Large intestine (tissue), 3 donors: Measurements from ENCODE around the gene IRGQ. TPM values are rescaled to one million over a fixed set of nuclear protein-coding genes. Genes with fewer than 3 reads are reported as not detected.
A peak's percentile ranks its signal among the peaks of the same experiment; 100 is the strongest.

ENCODE experiments used
- DNase-seq, 2 donors: peaks; one replicate each; pipeline versions ENCODE4 v3.0.0 to v3.0.0-alpha.2; 2013
- H3K27ac ChIP-seq: one replicate; pipeline ENCODE4 v1.5.1; 2013; ENCODE audit warnings: low read length
- H3K27me3 ChIP-seq: 2 replicates; pipeline ENCODE4 v1.6.1; 2013; ENCODE audit warnings: low read length; ENCODE audit not compliant: control insufficient read depth, insufficient read depth
- H3K36me3 ChIP-seq: 2 replicates; pipeline ENCODE4 v1.6.1; 2013; ENCODE audit warnings: low read length; ENCODE audit not compliant: control insufficient read depth, insufficient read depth
- H3K4me1 ChIP-seq: one replicate; pipeline ENCODE4 v1.6.1; 2013; ENCODE audit warnings: low read length; ENCODE audit not compliant: control insufficient read depth, insufficient read depth
- H3K4me3 ChIP-seq: one replicate; pipeline ENCODE4 v1.5.1; 2013; ENCODE audit warnings: low read length
- H3K9me3 ChIP-seq: one replicate; pipeline ENCODE4 v1.6.1; 2013; ENCODE audit warnings: mild to moderate bottlenecking, low read depth, low read length, moderate library complexity; ENCODE audit not compliant: control insufficient read depth
- WGBS: methylation state at CpG from one replicate; pipeline ENCODE4 v1.1.5; 2013; ENCODE audit warnings: low lambda C conversion rate; ENCODE audit not compliant: insufficient coverage; 5-methylcytosine and 5-hydroxymethylcytosine counted together
- polyA plus RNA-seq: library from polyadenylated mRNA; unstranded; fragments of 120-200 nt; gene quantifications from one replicate; pipeline ENCODE4 v1.2.1, GENCODE V29; 2013

The IRGQ gene
- polyA plus RNA-seq, 1 donor = 11.5 TPM

DNA sequence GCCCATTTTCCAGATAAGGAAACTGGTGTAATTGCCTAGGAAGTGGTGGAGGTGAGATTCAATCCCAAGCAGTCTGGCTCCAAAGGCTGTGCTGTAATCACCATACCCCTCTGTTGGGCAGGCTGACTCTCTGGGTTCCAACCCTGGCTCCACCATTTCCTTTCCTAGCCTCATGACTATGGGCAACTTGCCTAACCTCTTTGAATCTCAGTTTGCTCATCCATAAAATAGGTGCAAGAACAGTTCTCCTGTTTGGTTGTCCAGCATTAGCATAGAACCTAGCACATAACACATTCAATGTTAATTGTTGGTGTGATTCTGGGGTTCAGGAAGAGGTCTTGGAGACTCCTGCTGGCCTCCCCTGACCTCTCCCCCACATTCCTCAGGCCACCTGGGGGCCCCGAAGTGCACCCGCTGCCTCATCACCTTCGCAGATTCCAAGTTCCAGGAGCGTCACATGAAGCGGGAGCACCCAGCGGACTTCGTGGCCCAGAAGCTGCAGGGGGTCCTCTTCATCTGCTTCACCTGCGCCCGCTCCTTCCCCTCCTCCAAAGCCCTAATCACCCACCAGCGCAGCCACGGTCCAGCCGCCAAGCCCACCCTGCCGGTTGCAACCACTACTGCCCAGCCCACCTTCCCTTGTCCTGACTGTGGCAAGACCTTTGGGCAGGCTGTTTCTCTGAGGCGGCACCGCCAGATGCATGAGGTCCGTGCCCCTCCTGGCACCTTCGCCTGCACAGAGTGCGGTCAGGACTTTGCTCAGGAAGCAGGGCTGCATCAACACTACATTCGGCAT is 2.7 kb upstream of the IRGQ start:
- H3K4me3 ChIP-seq = no peak overlapping the region
- no peaks in the 10 kb centered on the region for H3K27me3 ChIP-seq
- no peak overlapping the region for H3K27ac ChIP-seq
- WGBS = no CpG with 5 or more reads among the region's 19 CpGs
- H3K4me1 ChIP-seq = peaks cover 22% of the 10 kb centered on the region
- no peak for DNase-seq
- no peaks in the 10 kb centered on the region for H3K9me3 ChIP-seq
- H3K36me3 ChIP-seq = peaks cover 26% of the 10 kb centered on the region

DNA sequence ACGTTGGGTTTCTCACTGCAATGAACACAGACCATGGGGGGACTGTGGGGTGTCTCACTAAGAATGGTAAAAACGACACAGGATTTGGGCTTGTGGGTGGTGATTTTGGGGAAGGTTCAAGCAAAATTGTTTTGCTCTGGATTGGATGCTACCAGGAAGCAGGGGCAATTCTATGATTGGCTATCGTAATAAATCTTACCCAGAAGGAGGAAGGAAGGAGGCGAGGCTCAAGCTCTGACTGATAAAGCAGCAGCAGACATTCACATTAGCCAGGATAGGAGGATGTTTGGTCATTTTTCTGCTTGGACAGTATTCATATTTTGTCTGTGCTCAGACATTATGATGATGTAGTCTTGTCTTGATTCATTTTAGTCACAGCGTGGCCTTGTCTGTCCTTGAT is 1.9 kb upstream of the IRGQ start:
- Histone ChIP-seq H3K4me3 (no peak overlapping the region), H3K4me1 (peaks cover 24% of the 10 kb centered on the region), H3K27me3 (no peaks in the 10 kb centered on the region), H3K36me3 (peaks cover 33% of the 10 kb centered on the region), H3K9me3 (peaks cover 2% of the 10 kb centered on the region), H3K27ac (no peak overlapping the region)
- DNase-seq = no peak
- 100% methylated on average over 1 of the region's 5 CpGs for WGBS

DNA sequence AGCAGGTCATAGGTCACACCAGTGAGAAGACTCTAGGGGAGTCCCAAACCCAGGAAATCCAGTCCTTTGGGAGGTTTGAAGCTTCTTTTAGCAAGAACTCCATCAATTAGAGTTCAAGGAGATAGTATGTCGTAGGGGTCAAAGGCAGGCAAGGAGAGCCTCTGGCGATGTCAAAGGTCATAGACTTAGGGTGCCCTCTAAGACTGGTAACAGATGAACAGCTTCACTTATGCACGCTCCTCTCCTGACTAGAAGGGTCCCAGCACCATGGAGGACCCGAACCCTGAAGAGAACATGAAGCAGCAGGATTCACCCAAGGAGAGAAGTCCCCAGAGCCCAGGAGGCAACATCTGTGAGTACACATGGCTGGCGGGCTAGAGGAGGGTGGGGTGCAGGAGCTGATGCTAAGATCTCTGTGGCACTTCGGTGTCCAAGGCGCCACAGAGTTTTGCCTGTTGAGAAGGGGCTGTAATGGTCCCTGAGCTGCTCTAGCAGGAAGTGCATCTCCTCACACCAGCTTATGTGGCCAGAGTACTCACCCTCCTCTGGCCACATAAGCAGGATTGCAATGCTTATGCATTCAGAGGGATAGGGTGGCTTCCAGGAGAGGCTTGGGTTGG is 1.0 kb upstream of the IRGQ start:
- no peak for DNase-seq
- H3K36me3 ChIP-seq = peaks cover 40% of the 10 kb centered on the region
- peak overlapping the region; percentile 67 for H3K4me3 ChIP-seq
- H3K27me3 ChIP-seq = no peaks in the 10 kb centered on the region
- WGBS = no CpG with 5 or more reads among the region's 7 CpGs
- peaks cover 24% of the 10 kb centered on the region for H3K4me1 ChIP-seq
- peak overlapping the region; percentile 89 for H3K27ac ChIP-seq
- H3K9me3 ChIP-seq = peaks cover 4% of the 10 kb centered on the region

DNA sequence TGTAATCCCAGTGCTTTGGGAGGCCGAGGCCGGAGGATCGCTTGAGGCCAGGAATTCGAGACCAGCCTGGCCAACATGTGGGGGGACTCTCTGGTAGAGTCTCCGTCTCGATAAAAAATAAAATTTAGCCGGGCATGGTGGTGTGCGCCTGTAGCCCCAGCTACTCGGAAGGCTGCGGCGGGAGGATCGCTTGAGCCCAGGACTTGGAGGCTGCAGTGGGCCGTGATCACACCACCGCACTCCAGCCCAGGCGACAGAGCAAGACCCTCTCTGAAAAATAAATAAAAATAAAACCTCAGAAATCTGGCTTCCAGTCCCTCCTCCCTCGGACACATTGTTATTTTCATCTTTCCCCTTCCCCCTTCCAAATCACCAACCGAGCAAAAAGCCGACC is 332 bp downstream of the IRGQ start:
- DNase-seq = no peak
- WGBS = no CpG with 5 or more reads among the region's 18 CpGs
- H3K4me1 ChIP-seq = peaks cover 24% of the 10 kb centered on the region
- peaks cover 37% of the 10 kb centered on the region for H3K36me3 ChIP-seq
- H3K9me3 ChIP-seq = peaks cover 4% of the 10 kb centered on the region
- peak overlapping the region; percentile 91 for H3K27ac ChIP-seq
- peak overlapping the region; percentile 74 for H3K4me3 ChIP-seq
- H3K27me3 ChIP-seq = no peaks in the 10 kb centered on the region

DNA sequence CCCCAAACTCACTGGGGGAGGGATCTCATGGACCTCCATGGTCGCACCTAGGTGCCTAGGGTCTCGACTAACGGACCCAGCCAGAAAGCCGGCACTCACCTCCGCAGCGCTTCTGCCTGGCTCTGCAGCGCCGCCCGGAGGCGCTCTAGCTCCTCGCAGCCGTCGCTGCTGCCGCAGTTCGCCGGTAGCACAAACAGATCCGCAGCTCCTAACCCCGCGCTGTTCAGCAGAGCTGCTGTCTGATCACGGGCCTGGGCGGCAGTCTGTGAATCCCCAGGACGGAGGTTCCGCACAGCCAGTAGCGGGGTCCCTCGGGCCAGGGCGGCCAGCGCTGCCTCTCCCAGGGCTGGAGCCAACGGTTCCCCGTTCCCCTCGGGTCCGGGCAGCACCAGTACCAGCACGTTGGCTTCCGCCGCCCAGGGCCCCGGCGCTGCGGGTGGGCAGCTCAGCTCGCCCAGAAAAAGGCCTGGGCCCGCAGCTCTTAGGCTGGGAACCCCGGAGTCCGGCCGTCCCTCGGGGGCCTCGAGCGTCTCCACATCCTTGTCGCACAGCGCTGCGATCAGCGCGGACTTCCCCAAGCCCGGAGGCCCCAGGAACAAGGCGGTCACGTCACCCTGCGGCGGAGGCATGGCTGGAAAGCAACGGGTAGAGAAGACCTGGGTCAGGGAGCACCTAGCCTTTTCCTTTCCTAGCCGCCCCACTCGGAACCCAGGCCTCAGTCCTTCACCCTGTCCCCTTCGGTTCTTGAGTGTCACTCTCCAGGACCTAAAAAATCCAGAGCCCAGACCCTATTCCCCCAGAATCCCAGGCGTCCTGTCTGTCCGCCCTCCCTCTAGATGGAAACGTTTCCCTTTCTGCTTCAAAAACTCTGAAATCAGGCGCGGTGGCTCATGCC is 977 bp downstream of the IRGQ start:
- Histone ChIP-seq H3K4me3 (peak overlapping the region; percentile 74), H3K9me3 (peaks cover 4% of the 10 kb centered on the region), H3K27ac (peak overlapping the region; percentile 91), H3K36me3 (peaks cover 39% of the 10 kb centered on the region), H3K4me1 (peaks cover 24% of the 10 kb centered on the region), H3K27me3 (no peaks in the 10 kb centered on the region)
- DNase-seq = peak; percentile 71 to 74
- no CpG with 5 or more reads among the region's 64 CpGs for WGBS

DNA sequence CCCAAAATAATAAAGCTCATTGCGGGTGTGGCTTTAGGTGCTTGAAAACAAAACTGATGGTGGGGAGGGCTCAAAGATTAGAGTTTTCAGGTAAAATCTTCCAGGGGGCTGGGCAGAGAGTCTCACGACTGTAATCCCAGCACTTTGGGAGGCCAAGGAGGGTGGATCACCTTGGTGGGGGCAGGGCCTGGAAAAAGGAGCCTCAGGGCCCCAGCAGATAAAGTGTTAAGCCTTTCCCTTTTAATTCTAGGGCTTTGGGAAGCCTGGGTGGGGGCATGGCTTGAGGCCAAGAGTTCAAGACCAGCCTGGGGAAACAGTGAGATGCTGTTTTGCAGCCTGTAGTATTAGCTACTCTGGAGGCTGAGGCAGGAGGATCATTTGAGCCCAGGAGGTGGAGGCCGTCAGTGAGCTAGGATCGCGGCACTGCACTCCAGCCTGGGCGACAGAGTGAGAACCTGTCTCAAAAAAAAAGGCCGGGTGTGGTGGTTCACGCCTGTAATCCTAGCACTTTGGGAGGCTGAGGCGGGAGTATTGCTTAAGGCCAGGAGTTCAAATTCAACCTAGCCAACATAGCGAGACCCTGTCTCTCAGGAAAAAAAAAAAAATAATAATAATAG is 1.7 kb downstream of the IRGQ start:
- no peak for DNase-seq
- Histone ChIP-seq H3K4me1 (peaks cover 24% of the 10 kb centered on the region), H3K9me3 (peaks cover 4% of the 10 kb centered on the region), H3K4me3 (peak overlapping the region; percentile 74), H3K36me3 (peaks cover 37% of the 10 kb centered on the region), H3K27ac (no peak overlapping the region), H3K27me3 (no peaks in the 10 kb centered on the region)
- no CpG with 5 or more reads among the region's 10 CpGs for WGBS

DNA sequence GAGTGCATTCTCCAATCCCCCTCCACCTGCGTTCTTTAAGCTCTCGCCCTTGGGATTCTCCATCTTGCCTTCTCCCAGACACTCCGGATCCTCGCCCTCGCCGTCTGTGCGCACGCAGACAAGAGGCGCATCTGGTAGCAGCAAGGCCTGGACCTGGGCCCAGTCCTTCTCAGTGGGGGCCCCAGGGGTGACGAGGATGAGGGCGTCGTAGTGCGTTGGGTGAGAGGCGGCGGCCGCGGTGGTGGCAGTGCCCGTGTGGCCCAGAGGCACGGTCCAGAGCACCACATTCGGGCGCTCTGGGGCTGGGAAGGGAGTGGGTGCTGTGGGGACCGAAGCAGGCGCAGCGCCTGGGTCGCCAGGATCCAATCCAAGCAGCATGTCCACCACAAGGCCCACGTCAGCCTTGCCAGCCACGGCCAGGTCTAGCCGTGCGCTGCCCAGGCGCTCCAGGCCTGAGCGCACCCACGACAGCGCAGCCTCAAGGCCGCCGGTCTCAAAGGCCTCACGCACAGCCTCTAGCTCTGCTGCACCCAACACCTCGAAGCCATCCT is 3.1 kb downstream of the IRGQ start:
- peaks cover 4% of the 10 kb centered on the region for H3K9me3 ChIP-seq
- no peak overlapping the region for H3K4me3 ChIP-seq
- no peaks in the 10 kb centered on the region for H3K27me3 ChIP-seq
- no peak for DNase-seq
- H3K36me3 ChIP-seq = peaks cover 32% of the 10 kb centered on the region
- H3K27ac ChIP-seq = no peak overlapping the region
- no CpG with 5 or more reads among the region's 37 CpGs for WGBS
- H3K4me1 ChIP-seq = peaks cover 24% of the 10 kb centered on the region

DNA sequence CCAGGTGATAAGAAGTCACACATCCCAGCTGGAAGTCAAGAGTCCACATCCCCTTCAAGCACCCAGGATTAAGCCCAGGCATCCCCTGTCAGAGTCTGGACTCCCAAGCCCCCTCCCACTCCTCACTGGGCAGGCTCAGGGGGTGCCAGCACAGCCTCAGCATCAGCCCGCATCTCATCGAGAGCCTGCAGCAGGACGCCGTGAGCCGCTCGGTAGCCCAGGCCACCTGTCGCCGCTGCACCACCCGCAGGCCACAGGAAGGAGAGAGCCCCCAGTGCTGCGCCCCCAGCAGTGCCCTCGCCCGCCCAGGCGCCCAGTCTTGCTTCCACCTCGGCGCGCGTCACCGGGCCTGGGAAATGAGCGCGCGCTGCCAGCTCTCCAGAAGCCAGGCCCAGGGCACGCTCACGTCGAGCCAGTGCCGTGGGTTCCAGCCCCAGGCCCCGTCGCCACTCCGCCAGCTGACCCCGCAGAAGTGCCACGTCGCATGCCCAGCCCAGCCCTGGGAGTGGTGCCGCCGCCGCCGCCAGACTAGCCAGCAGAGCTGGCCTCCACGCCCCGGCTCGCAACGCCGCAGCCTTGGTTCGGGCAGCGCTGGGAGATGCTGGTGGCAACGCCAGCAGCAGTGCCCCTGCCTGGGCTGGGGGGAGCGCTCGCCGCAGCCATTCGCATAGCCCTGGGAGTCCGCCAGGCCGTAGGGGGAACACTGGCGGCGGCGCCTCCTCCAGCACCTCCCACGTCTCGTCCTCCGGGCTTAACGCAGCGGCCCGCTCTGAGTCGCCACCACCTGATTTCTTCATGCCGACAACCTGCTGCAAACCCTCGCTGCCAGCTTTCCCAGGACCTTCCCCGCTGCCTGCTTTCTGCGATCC is 3.8 kb downstream of the IRGQ start:
- no peak for DNase-seq
- Histone ChIP-seq H3K36me3 (peaks cover 32% of the 10 kb centered on the region), H3K9me3 (peaks cover 4% of the 10 kb centered on the region), H3K27ac (no peak overlapping the region), H3K4me1 (peaks cover 18% of the 10 kb centered on the region), H3K27me3 (no peaks in the 10 kb centered on the region), H3K4me3 (no peak overlapping the region)
- 100% methylated on average over 1 of the region's 63 CpGs for WGBS

DNA sequence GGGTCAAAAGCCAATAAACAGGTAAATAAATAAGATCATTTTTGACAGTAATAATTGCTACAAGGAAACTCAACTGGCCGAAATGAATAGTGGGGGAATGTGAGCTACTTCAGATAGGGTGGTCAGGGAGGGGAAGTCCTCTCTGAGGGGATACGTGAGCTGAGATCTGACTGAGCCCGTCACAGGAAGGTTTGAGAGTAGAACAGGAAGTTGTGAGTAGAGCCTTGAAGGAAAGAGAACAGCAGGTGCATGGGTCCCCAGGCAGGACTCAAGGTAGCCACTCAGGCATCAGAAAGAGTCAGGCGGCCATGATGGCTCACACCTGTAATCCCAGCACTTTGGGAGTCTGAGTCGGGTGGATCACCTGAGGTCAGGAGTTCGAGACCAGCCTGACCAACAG is 6.3 kb downstream of the IRGQ start:
- Histone ChIP-seq H3K27ac (no peak overlapping the region), H3K4me3 (no peak overlapping the region), H3K36me3 (peaks cover 44% of the 10 kb centered on the region), H3K27me3 (no peaks in the 10 kb centered on the region), H3K4me1 (peaks cover 16% of the 10 kb centered on the region), H3K9me3 (peaks cover 4% of the 10 kb centered on the region)
- no peak for DNase-seq
- WGBS = 80% methylated on average over 1 of the region's 6 CpGs
